Fibroblast of skin of back (primary cell): ENCODE results near the gene ZNF718.
"Not testable (repeated sequence)": the region's sequence is repeated elsewhere in the genome, so short reads cannot be mapped to it uniquely, and the experiment has no call there.

Source experiments
- DNase-seq: peaks from one replicate; pipeline ENCODE4 v3.0.0-alpha.2; 2013

ZNF718 gene

DNA sequence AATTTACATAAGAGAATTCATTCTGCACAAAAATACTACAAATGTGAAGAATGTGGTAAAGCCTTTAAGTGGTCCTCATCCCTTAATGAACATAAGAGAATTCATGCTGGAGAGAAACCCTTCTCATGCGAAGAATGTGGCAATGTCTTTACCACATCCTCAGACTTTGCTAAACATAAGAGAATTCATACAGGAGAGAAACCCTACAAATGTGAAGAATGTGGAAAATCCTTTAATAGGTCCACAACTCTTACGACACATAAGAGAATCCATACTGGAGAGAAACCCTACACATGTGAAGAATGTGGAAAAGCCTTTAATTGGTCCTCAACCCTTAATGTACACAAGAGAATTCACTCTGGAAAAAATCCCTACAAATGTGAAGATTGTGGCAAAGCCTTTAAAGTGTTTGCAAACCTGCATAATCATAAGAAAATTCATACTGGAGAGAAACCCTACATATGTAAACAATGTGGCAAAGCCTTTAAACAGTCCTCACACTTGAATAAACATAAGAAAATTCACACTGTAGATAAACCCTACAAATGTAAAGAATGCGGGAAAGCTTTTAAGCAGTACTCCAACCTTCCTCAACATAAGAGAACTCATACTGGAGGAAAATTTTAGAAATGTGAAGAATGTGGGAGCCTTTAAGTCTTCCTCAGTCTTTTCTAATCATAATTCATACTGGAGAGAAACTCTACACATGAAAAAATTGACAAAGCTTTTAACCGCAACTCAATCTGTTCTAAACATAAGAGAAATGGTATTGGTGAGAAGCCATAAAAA, 37.4 kb downstream of the ZNF718 start:
- DNase-seq = no peak

DNA sequence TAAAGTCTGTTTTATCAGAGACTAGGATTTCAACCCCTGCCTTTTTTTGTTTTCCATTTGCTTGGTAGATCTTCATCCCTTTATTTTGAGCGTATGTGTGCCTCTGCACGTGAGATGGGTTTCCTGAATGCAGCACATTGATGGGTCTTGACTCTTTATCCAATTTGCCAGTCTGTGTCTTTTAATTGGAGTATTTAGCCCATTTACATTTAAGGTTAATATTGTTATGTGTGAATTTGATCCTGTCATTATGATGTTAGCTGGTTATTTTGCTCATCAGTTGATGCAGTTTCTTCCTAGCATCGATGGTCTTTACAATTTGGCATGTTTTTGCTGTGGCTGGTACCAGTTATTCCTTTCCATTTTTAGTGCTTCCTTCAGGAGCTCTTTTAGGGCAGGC, 45.3 kb downstream of the ZNF718 start:
- not testable (repeated sequence) for DNase-seq

GRCh38 chr4:171318-171717, 47.0 kb downstream of the ZNF718 start:
- not testable (repeated sequence) for DNase-seq

DNA sequence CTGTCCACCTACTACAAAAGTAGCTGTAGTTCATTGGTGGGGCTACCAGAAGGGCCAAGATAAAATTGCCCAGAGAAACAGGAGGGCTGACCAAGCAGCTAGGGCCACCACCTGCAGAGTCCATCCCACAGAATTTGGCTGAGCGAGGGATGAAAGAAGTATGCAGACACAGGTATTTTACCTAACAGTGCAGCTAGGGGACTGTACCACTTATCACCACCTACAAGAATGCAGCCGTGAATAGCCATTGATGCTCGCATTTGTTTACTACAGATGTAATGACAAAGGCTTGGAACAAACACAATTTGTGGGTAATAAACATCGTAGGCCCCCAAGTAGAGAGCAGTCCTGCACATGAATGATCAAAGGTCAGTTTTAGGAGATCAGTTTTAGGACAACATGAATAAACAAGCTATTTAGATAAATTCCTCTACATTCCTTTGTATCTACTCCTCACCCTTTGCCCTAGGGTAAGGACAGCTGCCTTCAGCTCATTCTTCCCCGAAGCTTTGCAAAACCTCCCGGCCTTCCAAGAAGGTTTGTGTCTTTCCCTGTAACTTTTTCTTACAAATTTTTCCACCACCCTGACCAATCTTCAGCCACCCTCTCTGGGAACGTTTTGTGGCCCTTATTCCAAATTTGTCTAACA, 49.5 kb downstream of the ZNF718 start:
- no peak for DNase-seq

- no peak for DNase-seq
These were observed 51.7 kb downstream of the ZNF718 start for GRCh38 chr4:175986-176385.

GRCh38 chr4:176995-177394, 52.7 kb downstream of the ZNF718 start:
- no peak for DNase-seq

DNA sequence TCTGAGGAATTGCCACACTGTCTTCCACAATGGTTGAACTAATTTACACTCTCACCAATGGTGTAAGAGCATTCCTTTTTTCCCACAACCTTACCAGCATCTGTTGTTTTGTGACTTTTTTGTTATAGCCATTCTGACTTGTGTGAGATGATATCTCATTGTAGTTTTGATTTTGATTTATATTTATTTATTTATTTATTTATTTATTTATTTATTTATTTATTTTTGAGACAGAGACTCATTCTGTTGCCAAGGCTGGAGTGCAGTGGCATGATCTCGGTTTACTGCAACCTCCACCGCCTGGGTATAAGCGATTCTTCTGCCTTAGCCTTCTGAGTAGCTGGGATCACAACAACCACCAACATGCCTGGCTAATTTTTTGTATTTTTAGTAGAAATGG, 57.9 kb downstream of the ZNF718 start:
- not testable (repeated sequence) for DNase-seq

DNA sequence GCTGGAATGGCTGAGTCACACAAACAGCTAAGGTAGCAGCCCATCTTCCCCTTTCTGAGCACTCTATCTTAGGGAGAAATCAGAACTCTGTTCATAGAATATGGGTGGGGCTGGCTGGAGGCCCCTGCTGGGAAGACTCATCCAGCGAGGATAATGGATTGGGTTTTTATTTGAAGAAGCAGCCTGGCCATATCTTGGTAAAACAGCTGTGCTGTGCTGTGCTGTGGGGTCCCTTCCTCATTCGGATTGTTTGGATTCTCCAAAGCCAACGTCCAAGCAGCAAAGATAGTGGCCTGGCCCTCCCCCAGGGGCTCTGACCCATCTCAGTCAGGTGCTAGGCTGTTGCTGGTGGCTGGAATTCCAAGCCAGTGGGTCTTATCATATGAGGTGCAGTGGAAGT, 63.8 kb downstream of the ZNF718 start:
- DNase-seq = no peak

DNA sequence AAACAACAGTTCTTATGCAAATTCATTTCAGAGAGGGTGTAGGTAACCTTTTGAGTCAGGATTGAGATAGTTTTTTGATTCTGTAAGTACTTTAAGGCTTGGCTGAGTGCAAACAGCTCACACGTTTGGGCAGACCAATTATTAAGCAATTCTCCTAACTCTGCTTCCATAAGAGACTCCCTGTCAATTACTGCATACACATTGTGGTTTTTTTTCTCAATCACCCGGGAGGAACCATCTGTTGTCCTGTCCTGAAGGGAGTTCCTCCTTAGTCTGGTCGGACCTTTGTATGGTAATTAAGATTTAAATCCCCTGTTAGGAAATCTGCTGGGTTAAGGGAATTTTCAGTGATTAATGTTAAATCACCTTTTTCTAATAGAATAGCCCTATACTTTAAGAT, 70.9 kb downstream of the ZNF718 start:
- not testable (repeated sequence) for DNase-seq

GRCh38 chr4:200936-201335, 76.6 kb downstream of the ZNF718 start:
- no peak for DNase-seq

- DNase-seq = not testable (repeated sequence)
These were observed 78.5 kb downstream of the ZNF718 start for GRCh38 chr4:202822-203221.

- DNase-seq = no peak
These were observed 80.9 kb downstream of the ZNF718 start for GRCh38 chr4:205097-205756.

DNA sequence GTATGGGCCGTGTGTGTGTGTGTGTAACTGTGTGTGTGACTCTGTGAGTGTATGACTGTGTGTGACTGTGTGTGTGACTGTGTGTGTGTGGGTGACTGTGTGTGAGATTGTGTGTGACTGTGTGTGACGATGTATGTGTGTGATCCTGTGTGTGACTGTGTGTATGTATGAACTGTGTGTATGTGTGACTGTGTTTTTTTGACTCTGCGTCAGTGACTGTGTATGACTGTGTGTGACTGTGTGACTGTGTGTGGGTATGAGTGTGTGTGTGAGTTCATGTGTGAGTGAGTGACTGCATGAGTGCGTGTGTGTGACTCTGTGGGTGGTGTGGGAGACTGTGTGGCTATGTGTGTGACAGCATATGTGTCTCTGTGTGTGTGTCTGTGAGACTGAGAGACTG, 81.8 kb downstream of the ZNF718 start:
- DNase-seq = no peak

- not testable (repeated sequence) for DNase-seq
These were observed 84.3 kb downstream of the ZNF718 start for GRCh38 chr4:208416-209096.

DNA sequence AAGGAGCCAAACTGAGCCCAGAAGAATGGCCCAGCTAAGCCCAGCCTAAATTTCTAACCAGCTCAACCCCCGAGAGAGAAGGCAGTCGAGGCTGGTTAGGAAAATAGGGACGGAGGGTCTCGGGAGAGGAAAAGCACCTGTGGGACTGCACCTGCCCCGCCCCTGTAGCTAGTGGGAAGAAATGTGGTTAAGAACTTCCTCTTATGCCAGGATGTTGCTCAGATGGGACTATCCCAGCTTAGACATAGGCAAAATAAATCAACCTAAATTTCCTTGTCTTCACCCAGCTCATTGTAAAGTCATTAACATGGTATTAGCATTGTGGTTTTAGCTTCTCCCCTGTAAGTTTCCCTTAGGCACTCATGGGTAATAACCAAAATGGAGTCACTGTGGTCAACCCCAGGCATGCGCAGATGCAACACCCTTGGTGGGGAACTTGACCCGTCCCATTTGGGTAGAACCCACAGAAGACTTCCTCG, 86.8 kb downstream of the ZNF718 start:
- DNase-seq = no peak

DNA sequence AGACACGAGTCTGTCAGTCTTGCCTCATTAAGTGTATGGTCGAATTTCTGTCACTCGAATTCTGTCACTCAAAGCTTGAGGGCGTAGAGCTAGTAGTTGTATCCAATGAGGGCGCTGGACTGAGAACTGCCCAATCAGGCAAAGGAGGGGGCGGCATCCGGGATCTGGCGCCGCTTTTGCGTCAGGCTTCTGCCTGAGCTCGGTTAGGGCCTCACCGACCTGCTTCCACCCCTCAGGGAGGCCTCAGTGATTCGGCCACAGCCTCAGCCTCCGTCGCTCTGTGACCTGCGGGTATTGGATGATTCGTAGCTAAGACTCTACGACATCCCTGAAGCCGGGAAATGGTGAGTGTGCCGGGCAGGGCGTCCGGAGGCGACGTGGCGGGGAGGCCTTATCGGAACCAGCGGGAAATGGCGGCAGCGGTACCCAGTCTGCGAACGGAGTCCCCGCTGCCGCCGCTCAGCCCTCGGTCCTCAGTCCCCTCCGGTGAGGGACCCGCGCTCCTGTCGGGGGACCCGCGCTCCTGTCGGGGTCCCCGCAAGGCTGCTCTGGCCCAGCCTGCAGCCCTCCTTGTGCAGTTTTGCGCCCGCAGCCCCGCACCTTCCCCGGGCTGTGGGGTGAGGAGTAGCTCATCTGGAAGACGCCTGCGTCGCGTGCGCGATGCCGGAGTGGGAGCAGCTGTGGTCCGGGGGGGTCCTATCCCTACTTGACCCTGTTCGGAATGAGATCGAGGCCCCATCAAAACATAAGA, 88.3 kb downstream of the ZNF718 start:
- DNase-seq = peak; percentile 88

DNA sequence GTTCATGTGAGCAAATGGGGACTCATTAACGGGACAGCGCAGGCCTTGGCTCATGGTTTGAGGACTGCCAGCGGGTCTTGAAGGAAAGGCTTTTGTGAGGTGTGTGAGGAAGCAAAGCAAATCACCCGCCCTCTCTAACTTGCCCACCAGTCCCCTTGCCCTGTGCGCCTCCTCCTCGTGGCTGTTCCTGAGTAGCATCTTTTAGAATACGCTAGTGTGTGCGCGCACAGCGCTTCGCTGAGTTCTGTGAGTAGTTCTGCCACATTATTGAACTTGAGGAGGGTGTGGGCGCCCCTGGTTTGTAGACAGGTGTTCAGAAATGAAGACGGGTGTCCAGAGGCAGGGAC, 88.9 kb downstream of the ZNF718 start:
- peak; percentile 23 for DNase-seq
